HG03139 (cell line): Measurements from ENCODE around the gene TMEM69.
"Not testable (repeated sequence)": the region's sequence is repeated elsewhere in the genome, so short reads cannot be mapped to it uniquely, and the experiment has no call there.

Experiments used
- ATAC-seq: cut with Tn5 transposase; IDR thresholded peaks from one replicate; pipeline ENCODE4 v1.9.1; 2021; ENCODE audit not compliant: unreplicated experiment

TMEM69 gene

GRCh38 chr1:45687754-45688740 lies at the start of gene TMEM69:
Gene TMEM69, plus strand, starts transcription at chr1:45688181. Its CDS starts 2,888 bp downstream, at chr1:45691069.
- no peak for ATAC-seq

DNA sequence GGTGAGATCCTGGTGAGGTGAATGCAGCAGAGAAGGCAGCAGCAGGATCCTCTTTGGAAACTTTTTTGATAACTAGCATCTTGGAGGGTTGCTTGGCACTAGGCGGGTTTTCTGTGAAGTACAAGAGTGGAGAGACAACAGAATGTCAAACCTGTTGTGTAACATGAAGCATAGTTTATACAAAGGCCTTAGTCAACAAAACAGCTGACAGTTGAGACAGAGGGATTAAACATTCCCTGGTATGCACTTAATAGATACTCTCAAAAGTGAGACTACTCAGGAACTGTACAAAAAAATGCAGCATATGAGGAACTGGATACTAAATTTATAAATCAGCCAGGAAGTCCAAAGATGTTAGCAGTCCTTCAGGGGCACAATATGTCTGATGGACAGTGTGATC lies 47.7 kb upstream of the TMEM69 start:
- no peak for ATAC-seq

GRCh38 chr1:45643321-45643720 lies 44.7 kb upstream of the TMEM69 start:
- no peak for ATAC-seq

DNA sequence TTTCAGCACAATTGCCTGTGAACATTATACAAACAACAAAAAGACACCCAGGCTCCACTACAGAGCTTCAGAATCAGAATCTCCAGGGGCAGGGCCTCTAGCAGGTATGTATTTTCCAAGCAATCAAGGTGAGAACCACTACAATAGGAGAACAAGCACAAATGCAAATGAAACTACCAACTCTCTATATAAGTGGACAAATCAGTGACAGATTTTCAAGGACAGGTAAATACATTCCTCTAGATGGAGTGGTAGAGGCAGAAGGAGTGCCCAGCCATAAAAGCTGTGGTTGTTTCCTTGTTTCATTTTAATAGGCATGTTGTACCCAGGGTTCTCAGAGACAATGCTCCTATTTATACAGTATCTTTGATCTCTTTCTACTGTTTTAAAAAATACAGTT lies 44.0 kb upstream of the TMEM69 start:
- ATAC-seq = no peak

DNA sequence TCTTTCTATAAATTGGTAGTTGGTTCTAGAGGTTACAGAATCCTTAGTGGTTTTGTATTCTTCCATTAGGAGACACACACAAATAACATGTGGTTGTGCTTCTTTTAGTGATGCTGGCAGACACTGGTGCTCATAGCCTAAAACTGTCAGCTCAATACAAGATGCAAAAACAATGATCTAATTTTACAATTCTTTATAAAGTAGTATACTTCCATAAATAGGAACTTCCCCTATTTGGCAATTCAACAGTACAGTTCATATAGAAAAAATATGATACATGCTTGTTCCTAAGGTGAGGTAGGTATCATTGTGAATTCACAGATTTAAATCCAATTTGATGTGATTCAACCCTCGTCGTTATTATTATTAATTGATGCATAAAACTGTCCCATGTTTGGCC lies 43.3 kb upstream of the TMEM69 start:
- no peak for ATAC-seq

GRCh38 chr1:45647248-45648021 lies 40.5 kb upstream of the TMEM69 start:
- ATAC-seq = no peak

GRCh38 chr1:45654540-45655280 lies 33.3 kb upstream of the TMEM69 start:
- no peak for ATAC-seq

DNA sequence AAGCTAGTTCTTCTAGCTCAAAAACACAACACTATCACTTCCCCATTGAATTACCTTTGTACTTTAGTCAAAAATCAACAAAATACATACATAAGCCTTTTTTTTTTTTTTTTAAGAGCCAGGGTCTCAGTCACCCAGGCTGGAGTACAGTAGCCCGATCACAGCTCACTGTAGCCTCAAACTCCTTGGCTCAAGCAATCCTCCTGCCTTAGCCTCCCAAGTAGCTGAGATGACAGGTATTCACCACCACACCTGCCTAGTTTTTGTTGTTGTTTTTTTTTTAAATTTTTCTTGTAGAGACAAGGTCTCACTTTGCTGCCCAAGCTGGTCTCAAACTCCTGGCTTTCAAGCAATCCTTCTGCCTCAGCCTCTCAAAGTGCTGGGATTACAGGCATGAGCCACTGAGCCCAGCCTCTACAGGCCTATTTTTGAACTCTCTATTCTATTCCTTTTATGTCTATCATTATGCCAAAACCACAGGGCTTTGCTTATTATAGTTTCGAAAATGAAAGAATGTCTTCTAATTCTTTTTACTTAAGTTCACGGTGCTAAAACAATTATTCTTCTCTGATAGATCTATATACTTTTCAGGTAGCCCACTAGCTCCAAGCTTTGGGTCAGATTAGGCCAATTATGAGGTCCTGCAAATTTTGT lies 31.3 kb upstream of the TMEM69 start:
- ATAC-seq = no peak

DNA sequence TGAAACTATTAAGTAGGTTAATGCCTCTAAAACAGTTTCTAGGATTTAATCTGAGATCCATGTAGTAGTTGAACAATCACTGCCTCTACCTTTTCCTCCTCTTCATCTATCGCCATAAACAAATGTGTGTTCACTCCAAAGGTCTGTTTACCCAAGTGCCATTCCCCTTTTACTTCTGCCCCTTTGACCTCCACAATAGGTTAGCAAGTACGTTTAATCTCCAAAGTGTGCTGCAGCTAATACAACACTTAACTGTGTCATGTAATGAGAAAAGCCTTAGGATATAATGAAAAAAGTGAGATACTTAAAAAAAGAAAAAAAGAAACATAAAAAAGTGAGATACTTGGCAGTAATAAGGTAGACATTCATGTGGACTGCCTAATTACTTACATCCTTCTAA lies 29.8 kb upstream of the TMEM69 start:
- no peak for ATAC-seq

DNA sequence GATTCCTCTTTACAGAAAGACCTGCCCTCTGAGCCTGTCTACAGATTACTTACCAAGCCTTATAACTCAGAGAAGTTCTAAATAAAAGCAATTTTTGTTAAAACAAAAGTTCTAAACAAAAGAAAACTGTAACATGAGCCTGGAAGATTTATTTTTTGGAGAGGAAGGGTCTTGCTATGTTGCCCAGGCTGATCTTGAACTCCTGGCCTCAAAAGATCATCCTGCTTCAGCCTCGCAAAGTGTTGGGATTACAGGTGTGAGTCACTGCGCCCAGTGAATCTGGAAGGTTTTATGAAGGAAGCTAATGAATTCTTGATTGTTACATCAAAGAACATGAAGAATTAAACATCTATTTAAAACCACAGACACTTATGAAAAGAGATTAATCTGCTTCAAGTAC lies 28.8 kb upstream of the TMEM69 start:
- ATAC-seq = no peak

- no peak for ATAC-seq
Observed at GRCh38 chr1:45660336-45660735, 27.6 kb upstream of the TMEM69 start.

- no peak for ATAC-seq
Observed at GRCh38 chr1:45666836-45667235, 21.1 kb upstream of the TMEM69 start.

GRCh38 chr1:45667321-45668111 lies 20.5 kb upstream of the TMEM69 start:
- no peak for ATAC-seq

- ATAC-seq = no peak
Observed at GRCh38 chr1:45668526-45668925, 19.5 kb upstream of the TMEM69 start.

GRCh38 chr1:45669379-45669778 lies 18.6 kb upstream of the TMEM69 start:
- ATAC-seq = no peak

- ATAC-seq = no peak
Observed at GRCh38 chr1:45669859-45670655, 17.9 kb upstream of the TMEM69 start.

GRCh38 chr1:45673956-45674355 lies 14.0 kb upstream of the TMEM69 start:
- no peak for ATAC-seq

GRCh38 chr1:45674478-45674877 lies 13.5 kb upstream of the TMEM69 start:
- no peak for ATAC-seq

DNA sequence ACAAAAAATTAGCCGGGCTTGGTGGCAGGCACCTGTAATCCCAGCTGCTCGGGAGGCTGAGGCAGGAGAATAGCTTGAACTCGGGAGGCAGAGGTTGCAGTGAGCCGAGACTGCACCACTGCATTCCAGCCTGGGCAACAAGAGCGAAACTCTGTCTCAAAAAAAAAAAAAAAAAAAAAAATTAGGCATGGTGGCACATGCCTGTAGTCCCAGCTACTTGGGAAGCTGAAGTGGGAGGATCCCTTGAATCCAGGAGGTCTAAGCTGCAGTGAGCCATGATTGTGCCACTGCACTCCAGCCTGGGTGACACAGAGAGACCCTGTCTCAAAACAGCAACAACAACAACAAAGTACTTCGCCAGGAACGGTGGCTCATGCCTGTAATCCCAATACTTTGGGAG lies 11.4 kb upstream of the TMEM69 start:
- not testable (repeated sequence) for ATAC-seq
